HG02678 (cell line): ENCODE results near the gene ZNF439.
"Not testable (repeated sequence)": the region's sequence is repeated elsewhere in the genome, so short reads cannot be mapped to it uniquely, and the experiment has no call there.

Experiments used
- ATAC-seq: cut with Tn5 transposase; IDR thresholded peaks from one replicate; pipeline ENCODE4 v1.9.1; 2021; ENCODE audit warnings: mild to moderate bottlenecking, moderate library complexity; ENCODE audit not compliant: unreplicated experiment

Gene ZNF439

DNA sequence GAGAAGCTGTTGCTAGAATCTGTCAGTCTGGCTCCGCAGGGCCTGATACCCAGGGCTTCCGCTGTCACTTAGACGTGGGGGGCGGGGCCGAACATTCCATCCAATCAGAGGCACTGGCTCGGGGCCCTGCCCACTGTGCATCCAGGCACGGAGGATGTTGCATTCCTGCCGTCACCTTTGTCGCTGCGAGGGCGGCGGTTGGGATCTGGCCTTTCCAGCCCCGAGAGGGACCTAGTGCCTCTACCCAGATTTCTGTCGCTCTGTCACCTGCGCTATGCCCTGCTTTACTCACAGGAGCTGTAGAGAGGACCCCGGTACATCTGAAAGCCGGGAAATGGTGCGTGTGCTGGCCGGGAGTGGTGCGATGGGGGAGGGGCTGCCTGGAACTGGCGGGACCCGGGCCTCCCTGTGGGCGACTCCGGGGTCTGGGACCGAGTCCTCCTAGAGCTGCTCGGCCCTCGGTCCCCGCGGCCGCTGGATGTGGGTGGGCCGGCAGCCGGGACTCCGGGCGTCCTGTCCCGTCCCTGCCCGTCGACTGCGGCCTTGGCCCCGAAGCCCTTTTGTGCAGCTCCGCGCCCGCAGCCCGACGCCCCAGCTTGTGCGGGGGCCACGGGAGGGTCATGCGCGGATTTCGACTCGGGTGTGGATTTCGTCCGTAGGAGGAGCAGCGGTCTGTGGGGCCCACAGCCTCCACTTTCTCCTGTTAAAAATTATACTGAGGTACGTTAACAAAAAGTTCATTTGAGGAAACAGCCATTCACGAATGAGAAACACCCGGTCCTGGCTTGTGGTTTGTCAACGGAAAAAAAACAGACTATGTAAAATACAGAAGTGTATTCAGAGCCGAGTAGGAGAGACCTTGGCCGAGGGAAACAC, at the start of gene ZNF439:
TSS of gene ZNF439 (plus strand) at position 133 of the 876 bp plus-strand sequence. CDS start at position 275, 142 bp downstream.
- ATAC-seq = peak; percentile 84

DNA sequence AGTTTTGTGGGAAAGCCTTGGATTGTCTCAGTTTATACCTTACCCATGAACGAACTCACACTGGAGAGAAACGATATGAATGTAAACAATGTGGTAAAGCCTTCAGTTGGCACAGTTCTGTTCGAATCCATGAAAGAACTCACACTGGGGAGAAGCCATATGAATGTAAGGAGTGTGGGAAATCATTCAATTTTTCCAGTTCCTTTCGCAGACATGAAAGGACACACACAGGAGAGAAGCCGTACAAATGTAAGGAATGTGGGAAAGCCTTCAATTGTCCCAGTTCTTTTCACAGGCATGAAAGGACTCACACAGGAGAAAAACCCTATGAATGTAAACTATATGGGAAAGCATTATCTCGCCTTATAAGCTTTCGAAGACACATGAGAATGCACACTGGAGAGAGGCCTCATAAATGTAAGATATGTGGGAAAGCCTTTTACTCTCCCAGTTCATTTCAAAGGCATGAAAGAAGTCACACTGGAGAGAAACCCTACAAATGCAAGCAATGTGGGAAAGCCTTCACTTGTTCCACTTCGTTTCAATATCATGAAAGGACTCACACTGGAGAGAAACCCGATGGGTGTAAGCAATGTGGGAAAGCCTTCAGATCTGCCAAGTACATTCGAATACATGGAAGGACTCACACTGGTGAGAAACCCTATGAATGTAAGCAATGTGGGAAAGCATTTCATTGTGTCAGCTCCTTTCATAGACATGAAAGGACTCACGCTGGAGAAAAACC, 42.0 kb upstream of the ZNF439 start:
- ATAC-seq = no peak

DNA sequence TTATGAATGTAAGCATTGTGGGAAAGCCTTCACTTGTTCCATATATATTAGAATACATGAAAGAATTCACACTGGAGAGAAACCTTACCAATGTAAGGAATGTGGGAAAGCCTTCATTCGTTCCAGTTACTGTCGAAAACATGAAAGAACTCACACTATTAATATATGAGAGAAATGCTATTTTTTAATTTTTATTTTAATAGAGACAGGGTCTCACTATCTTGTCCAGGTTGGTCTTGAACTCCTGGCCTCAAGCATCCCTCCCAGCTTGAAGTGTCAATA, 41.5 kb upstream of the ZNF439 start:
- no peak for ATAC-seq

DNA sequence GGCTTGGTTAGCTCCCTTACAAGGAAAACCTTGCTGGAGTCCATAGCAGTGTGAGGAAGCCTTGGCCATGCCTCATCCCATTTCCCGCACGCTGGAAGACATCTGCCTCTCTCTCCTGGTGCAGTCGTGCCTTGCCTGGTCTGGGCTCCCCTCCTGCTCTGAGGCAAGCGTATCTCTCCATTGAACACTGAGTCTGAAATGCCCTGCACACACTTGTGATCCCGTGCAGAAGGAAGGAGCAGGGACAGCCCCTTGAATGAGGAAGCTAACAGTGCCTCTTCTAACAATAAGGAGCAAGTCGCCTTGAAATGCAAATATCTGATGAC, 34.9 kb upstream of the ZNF439 start:
- peak; percentile 29 for ATAC-seq

DNA sequence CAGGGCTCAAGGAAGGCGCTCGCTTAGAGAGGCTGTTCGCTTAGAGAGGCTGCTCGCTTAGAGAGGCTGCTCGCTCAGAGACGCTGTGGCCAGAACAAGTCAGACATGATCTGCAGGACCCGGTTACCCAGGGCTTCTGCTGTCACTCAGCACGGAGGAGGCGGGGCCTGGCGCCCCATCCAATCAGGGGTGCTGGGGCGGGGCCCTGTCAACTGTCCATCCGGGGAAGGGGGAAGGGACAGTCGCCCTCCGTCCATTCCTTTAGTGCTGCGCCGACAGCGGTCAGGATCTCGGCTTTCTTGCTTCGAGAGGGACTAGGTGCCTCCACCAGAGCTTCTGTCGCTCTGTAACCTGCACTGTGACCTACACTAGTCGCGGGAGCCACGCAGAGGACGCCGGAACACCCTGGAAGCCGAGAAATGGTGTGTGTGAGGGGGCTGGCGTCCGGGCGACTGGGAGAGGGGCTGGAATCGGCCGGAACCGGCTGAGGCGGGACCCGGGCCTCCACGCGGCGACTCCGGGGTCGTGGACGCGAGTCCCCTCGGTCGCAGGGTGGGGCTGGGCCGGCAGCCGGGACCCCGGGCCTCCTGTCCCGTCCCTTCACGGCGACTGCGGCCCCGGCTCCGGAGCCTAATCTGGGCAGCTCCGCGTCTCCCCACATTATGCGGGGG, 34.4 kb upstream of the ZNF439 start, which contains the start of gene ZNF440:
TSS of gene ZNF440 (plus strand) at position 245 of the 671 bp plus-strand sequence. CDS start at position 420, 175 bp downstream.
- ATAC-seq = peak; percentile 99

DNA sequence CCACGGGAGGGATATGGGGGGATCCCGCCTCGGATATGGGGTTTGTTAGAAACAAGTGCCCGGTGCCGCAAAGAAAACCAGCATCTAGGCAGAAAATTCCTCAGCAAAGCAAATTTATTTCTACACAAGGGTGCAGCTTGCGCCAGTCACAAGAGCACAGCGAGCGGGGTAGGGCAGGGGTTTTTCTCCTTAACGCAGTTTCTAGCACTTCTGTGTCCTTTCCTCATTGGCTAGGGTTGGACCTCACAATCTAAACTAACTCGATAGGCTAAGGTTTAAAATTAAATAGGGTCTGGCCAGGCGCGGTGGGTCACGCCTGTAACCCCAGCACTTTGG, 33.9 kb upstream of the ZNF439 start:
- ATAC-seq = no peak

DNA sequence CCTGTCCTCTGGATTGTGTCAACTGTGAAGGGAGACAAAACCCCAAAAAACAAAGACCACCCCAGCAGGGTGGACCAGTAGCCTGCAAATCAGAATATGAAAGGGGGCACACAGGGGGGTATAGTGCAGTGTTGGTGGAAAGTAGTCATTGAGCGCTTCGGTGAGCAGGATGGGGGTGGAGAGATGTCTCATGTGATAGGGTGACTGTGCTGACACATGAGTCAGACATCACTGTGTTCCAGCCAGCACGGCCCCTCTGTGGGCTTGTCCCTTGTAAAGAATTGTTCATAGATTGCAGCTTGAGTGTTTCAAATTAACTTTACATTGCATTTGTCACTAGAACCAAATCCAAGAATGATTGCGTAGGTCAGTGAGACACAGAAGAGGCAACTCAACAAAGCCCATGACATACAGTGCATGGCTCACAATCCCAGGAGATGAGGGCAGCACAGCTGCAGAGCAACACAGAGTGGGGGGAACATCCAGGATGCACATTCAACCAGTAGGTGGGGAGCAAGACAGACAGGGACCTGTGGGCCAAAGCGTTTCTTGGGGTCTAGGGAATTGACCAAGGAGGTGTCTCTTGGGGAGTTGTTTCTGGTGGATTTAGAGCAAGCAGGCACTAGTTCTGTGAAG, 26.9 kb upstream of the ZNF439 start:
- ATAC-seq = no peak

DNA sequence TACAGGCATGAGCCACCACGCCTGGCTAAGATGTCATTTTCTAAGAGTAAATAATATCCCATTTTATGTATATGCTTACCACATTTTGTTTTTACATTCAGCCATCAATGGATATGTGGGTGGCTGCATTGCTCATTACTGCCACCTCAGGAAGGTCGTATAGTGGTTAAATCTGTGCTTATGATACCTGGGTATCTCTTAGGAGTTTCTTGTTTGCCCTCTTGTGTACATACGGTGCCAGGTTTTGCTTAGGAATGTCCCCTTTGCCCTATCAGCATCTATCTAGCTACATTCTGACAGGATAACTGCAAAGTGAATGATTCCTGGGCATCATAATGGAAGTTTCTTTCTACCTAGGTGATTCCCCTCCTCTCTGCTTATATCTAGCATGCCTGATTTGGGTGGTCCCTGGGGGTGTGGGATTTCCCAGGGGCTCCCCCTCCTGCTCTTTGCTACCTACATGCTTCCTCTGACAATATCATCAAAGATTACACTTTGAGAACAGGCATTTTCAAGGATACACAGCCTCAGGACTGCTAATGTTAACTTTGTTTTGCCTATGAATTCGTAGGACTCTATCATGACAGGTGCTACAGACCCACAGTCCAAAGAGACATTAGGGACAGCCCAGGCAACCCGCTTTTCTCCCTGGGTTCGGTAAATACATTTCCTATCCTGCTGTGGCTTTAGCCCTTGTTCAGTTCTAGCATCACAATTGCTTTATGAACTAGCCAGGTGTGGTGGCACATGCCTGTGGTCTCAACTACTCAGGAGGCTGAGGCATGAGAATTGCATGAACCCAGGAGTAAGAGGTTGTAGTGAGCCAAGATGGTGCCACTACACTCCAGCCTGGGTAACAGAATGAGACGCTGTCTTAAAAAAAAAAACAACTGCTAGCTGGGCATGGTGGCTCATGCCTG, 19.3 kb upstream of the ZNF439 start:
- ATAC-seq = not testable (repeated sequence)

DNA sequence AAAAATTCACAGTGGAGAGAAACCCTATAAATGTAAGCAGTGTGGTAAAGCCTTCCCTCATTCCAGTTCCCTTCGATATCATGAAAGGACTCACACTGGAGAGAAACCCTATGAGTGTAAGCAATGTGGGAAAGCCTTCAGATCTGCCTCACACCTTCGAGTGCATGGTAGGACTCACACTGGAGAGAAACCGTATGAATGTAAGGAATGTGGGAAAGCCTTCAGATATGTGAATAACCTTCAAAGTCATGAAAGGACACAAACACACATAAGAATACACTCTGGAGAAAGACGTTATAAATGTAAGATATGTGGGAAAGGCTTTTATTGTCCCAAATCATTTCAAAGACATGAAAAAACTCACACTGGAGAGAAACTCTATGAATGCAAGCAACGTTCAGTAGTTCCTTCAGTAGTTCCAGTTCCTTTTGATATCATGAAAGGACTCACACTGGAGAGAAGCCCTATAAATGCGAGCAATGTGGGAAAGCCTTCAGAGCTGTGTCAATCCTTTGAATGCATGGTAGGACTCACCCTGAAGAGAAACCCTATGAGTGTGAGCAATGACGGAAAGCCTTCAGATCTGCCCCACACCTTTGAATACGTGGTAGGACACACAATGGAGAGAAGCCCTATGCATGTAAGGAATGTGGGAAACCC, 16.1 kb upstream of the ZNF439 start:
- ATAC-seq = no peak

DNA sequence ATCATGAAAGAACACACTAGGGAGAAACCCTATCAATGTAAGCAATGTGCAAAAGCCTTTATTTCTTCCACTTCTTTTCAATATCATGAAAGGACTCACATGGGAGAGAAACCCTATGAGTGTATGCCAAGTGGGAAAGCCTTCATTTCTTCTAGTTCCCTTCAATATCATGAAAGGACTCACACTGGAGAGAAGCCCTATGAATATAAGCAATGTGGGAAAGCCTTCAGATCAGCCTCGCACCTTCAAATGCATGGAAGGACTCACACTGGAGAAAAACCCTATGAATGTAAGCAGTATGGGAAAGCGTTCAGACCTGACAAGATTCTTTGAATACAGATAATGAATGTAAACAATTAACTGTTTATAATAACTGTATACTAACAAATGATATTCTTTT, 15.0 kb upstream of the ZNF439 start:
- no peak for ATAC-seq

DNA sequence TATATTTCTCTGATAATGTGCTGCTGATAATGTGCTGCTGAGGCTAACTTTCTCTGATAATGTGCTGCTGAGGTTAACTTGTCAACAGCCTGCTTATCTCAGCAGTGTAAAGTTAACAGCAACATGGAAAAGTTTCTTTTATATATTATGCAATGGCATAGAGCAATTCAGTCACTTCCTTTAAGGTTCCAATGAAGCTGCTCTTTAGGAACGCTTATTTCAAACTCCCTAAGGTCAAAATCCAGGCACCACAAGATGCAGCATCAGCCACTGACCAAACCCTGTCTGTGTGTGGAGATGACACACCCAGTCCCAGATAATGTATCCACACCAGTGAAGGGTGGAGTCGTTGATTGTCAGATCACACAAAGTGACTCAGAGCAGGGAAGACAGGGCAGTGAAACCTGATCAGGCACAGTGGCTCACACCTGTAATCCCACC, 12.9 kb upstream of the ZNF439 start:
- not testable (repeated sequence) for ATAC-seq

DNA sequence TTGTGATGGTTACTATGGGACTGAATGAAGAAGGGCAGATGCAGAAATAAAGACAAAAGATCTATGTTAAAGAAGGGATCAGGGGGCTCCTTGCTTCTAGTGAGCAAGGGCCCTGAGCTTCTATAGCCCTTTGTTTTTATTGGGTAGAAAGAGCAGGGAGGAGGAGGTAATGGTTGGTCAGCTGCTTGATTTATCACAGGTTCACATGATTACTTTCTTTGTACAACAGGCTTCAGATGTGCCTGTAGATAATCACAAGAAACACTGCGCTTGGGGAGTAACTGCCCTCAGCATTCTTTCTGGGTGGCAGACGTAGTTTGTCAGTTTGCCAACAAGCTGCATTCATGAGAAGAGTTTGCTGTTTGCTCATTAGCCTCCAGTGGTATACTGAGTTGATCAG, 4.8 kb upstream of the ZNF439 start:
- ATAC-seq = no peak

DNA sequence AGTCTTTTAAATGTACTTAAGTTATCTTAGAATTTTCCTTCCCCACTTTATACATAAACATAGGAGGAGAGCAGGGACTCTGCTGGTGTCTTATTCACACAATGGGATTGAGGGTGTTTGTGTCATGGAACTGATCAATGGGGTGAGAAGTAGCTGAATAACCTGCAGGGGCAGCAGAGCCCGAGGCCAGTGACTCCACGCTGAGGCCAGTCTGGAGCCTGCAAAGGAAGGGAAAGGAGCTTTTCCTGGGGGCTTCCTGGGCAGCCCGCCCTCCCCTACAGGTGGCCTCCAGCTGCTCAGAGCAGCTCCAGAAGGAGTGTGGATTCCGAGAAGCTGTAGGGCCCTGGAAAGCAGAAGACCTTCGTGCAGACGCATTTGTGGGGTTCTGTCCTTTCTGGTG, 911 bp upstream of the ZNF439 start:
- ATAC-seq = not testable (repeated sequence)

DNA sequence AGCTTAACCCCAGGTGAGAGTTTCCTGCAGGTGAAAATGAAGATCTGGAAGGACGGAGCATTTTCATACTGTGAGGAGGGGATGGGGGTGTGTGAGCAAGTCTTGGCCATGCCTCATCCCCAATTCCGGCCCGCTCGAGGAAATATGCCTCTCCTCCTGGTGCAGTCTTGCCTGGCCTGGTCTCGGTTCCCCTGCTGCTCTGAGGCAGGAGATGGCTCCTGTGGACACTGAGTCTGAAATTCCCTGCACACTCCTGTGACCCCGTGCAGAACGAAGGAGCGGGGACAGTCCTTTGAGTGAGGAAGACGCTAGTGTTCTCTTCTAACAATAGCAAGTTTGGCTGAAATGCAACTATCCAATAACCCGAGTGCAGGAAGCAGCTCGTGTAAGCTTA, 329 bp upstream of the ZNF439 start:
- no peak for ATAC-seq

DNA sequence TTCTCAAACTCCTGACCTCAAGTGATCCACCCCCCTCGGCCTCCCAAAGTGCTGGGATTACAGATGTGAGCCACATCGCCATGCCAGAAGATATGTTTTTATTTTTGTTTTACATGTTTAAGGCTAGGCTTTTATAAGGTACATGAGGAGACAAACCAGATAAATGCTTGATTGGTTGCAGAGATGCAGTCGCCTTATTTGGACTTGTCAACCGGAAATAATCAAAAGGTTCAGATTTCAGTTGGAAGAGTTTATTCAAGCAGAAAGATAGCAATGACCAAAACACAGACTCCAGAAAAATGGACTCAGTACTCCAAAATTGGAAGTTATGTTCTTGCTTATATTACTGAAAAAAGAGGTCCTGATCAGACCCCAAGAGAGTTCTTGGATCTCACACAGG, 1.8 kb downstream of the ZNF439 start:
- not testable (repeated sequence) for ATAC-seq

DNA sequence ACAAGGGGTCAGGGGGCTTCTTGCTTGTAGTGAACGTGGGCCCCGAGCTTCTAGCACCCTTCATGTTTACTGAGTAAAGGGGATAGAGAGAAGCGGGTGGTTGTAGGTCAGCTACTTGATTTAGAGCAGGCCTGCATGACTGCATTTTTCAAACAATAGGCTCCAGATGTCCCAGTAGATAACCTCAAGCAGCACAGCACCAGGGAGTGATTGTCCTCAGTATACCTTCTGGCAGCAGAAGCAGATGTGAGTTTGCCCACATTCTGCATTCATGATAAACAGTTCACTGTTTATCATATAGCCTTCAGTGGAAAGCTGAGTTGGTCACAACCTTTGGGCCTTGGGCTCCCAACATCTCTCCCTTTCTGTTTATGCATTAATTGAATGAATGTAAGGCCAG, 4.8 kb downstream of the ZNF439 start:
- ATAC-seq = no peak

DNA sequence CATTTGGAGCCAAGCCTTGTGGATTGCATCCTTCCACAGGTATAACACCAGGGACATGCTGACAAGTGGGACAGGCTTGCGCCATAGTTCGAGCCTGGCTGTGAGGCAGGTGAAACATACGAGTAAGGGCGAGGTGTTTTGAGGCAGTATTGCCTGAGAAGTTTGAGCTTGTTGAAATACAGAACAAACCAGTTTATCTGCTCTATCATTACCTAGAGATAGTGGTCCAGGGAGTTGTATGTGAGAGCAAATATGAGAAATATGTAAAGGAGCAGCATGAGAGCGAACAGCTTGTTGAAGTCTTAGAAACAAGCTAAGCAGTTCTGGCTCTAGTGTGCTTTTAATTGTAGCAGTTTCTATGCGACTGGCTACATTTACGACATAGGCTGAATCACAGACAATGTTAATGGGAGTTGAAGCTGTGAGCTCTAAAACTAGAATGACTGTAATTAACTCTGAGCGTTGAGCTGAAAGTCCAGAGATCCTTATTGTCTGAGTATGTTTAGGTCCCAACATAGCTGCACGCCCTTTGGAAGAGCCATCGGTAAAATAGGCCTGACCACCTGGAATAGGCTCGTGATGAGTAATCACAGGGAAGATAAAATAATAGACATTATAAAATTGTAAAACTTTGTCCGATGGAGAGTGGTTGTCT, 8.2 kb downstream of the ZNF439 start:
- no peak for ATAC-seq

DNA sequence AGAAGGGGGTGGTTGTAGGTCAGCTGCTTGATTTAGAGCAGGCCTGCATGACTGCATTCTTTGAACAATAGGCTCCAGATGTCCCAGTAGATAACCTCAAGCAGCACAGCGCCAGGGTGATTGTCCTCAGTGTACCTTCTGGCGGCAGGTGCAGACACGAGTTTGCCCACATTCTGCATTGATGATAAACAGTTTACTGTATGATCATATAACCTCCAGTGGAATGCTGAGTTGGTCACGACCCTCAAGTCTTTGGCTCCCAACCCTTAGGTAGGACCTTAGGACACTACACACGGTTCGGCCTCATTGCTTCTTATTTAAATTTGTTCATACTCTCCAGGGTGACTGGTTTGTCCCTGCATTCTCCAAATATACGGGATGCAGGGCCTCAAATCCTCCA, 12.2 kb downstream of the ZNF439 start:
- ATAC-seq = no peak

DNA sequence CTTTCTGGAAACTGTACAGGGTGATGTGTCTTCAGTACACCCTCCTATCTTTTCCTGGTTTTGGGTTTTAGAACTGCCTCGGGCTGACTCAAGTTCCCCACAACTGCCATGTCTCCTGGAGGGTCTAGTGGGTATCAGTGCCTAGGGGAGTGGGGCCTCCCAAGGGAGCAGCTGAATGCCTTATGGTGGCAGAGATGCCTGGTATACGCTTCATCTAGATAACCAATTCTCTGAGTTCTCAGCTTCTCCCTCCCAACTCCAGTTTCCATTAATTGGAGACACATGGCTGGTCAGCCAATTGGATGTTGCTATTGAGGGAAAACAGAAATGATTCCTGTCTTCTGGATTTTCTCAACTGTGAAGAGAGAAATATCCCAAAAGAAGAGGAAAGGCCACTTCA, 12.8 kb downstream of the ZNF439 start:
- no peak for ATAC-seq
